GM19468 (cell line): ENCODE results near the gene NEURL2.

Experiments used
- ATAC-seq: cut with Tn5 transposase; IDR thresholded peaks from one replicate; pipeline ENCODE4 v1.9.1; 2021; ENCODE audit warnings: mild to moderate bottlenecking, moderate library complexity, moderate number of reproducible peaks; ENCODE audit not compliant: unreplicated experiment; ENCODE audit errors: extremely low read depth

The NEURL2 gene

DNA sequence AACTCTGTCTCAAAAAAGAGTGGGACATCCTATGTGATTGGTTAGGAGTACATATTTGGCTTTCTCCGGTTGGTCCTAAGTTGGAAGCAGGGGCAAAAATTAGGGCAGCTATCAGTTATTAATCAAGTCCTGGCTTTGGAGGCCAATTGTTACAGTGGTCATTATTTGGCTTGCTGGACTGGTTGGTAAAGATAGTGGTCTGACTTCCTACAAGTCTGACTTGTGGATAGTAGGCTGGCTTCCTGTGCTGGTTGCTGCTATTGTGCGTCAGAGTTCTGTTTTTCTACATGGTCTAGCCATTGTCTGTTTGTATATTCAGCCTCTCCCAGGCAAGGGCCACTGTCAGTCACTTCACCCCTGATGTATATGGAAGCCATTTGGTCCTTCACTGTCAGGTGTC is 40.8 kb downstream of the NEURL2 start:
- ATAC-seq: no peak

DNA sequence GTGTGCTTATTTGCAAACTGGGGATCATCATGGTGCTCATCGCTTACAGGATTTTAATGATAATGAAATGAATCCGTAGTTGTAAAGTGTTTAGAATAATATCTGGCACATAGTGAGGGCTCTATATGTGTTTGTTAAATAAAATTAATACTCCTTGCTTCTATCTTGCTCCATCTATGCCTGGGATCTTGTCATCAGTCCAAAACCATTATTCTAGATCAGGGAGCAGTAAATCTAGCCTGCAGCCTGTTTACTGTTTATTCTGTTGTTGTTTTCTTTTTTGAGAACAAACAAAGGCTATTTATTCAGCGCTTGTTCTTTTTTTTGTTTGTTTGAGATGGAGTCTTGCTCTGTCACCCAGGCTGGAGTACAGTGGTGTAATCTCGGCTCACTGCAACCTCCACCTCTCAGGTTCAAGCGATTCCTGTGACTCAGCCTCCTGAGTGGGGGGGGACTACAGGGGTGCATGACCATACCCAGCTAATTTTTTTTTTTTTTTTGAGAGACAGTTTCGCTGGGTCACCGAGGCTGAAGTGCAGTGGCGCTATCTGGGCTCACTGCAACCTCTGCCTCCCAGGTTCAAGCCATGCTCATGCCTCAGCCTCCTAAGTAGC is 41.9 kb downstream of the NEURL2 start:
- ATAC-seq: no peak

DNA sequence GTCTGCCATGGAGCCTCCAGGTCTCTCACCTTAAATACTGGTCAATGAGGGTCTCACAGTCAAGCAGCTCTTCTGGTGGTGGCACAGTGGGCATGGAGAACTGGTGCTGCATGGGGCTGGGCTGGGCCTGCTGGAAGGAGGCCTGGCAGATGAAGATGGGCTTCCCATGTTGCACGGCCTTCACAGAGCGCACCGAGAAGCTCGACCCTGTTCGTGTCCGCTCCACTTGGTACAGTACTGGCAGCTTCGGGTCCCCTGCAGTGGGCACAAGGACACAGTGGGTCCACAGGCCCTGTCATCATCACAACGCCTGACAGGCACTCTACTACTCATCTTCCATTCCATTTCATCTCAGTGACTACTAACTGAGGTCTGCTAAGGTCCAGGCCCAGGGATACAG is 42.6 kb downstream of the NEURL2 start:
- no peak for ATAC-seq

DNA sequence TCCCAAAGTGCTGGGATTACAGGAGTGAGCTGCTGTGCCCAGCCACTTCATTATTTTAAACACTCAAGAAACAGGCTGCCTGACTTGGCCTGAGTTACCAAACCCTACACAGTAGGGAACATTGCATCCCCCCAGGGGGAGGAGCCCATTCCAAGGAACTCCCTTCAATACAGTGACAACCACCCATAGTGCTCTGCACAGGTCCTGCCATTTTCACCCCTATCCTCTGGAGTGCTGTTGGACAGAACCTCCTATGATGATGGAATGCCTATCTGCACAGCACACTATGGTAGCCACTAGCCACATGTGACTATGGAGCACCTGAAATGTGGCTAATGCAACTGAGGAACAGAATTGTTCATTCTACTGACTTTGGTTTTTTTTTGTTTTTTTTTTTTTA is 45.6 kb downstream of the NEURL2 start:
- ATAC-seq: no peak

DNA sequence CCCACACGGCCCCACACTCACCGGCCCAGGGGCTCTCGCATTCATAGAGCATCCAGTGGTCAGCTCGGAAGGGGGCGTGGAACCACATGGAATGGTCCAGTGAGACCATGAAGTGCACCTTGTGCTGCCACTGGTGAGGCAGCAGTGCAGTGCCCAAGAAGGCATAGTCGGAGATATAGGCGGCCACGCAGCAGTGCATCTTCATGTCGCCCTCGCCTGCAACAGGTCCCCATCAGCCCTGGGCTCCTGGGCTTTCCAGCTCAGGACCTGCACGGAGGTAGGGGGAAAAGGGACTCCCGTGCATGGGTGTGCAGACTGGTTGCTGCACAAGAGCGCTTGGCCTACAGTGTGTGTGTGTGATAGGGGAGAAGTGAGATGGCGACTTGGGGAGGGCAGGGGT is 47.5 kb downstream of the NEURL2 start:
- no peak for ATAC-seq

DNA sequence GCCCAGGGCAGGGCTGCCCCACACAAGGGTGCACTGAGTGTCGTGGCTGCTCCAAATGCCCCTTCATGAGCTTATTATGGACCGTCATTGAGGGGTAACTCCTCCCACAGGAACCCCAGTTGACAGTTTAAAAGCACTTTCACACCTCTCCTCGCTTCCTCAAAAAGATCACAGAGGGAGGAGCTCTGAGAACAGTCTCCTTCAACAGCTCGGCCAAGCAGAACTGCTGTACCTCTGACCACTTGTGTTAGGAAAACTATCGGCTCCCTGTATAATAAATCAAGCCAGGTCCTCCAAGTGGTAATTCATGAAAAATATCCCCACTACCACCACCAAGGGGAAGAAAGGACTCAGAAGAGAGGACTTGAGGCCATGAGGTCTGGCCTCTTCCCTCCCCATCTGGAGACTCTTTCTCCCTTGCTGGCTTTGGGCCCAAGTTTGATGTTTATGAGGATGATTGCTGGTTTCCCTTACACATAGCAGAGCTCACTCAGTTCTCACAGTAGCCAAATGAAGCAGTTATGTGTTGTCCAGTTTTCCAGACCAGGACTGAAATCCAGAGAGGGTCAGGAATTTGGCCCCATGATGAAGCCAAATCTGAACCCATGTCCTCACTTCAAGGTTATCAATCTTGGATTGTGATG is 48.7 kb downstream of the NEURL2 start:
- no peak for ATAC-seq

DNA sequence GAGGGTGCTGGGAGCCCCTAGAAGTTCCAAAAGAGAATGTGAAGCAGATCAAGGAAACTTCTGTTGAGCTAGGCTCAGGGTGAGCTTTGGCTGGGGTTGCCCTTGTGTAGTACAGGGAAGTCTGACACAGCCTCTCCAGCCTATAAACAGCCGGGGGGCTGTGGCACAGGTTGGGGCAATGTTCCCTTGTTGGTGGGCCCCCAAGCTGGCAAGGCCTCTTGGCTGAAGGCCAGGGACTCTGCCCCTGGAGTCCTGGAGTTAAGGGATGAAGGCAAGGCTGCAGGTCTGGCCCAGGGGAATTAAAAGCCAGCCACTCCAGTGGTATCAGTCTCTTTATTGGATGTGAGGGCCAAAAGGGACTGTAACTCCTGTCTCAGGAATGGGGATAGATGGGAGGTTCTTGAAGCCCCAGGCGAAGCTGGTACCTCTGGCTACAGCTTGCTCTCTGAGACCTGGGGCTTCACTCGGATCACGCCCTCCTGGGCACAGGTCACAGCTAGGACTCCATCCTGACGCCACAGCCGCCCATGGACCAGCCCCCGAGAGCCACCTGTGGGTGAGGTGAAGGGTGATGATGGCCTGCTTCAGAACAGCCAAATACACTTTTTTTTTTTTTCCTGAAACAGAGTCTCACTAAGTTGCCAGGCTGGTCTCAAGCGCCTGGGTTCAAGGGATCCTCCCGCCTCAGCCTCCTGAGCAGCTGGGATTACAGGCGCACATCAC is 49.4 kb downstream of the NEURL2 start:
- no peak for ATAC-seq

DNA sequence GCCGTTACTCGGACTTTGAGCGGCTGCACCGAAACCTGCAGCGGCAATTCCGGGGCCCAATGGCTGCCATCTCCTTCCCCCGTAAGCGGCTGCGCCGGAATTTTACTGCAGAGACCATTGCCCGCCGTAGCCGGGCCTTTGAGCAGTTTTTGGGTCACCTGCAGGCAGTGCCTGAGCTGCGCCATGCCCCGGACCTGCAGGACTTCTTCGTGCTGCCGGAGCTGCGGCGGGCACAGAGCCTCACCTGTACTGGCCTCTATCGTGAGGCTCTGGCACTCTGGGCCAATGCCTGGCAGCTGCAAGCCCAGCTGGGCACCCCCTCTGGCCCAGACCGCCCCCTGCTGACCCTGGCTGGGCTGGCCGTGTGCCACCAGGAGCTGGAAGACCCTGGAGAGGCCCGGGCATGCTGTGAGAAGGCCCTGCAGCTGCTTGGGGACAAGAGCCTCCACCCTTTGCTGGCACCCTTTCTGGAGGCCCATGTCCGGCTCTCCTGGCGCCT is 50.3 kb downstream of the NEURL2 start:
- no peak for ATAC-seq
